B cell (primary cell): ENCODE results near the gene NOTCH1. TPM values are rescaled to one million over a fixed set of nuclear protein-coding genes. Genes with fewer than 3 reads are reported as not detected.

ENCODE experiments used
- ATAC-seq: fragments of 200-7000 bp; cut with Tn5 transposase; one replicate; pipeline ENCODE4 v1.10.0; 2021; ENCODE audit warnings: low read depth, mild to moderate bottlenecking, moderate number of reproducible peaks, moderate library complexity
- CTCF ChIA-PET: fragments of 350-600 bp; sonication (Branson Sonifier 250); formaldehyde crosslinking; loops from one replicate; lab custom pipeline; 2021; ENCODE audit warnings: antibody characterized with exemption, inconsistent platforms; lab: Charles Lee
- POLR2A ChIA-PET: fragments of 350-600 bp; sonication (Branson Sonifier 250); formaldehyde crosslinking; loops from one replicate; lab custom pipeline; 2021; ENCODE audit warnings: antibody characterized with exemption; lab: Charles Lee
- DNase-seq: peaks from one replicate; pipeline ENCODE4 v3.0.0; 2013
- H2AFZ ChIP-seq: 2 replicates; pipeline ENCODE4 v1.6.1; 2012; ENCODE audit warnings: mild to moderate bottlenecking, low read depth, low read length; ENCODE audit not compliant: insufficient read depth, poor library complexity, severe bottlenecking
- H3K27ac ChIP-seq, 2 donors: 1 replicate in 1 of 2; 2 replicates in 1 of 2; pipeline ENCODE4 v1.5.1; 2012 to 2013; ENCODE audit warnings: low read length in 2 of 2, mild to moderate bottlenecking in 2 of 2, moderate library complexity in 1 of 2
- H3K27me3 ChIP-seq, 4 experiments: fragments of 200-600 bp in 1 of 4; sonication (generic) in 1 of 4; replicated peaks in 1 of 4; 1 replicate in 2 of 4; 2 replicates in 2 of 4; pipeline versions ENCODE4 v1.6.1 to v1.7.0; 2013 to 2016; ENCODE audit warnings: low read length in 3 of 4, mild to moderate bottlenecking in 2 of 4, mixed read lengths in 1 of 4, moderate library complexity in 1 of 4; ENCODE audit not compliant: insufficient read depth in 4 of 4, control insufficient read depth in 3 of 4; ENCODE audit errors: control extremely low read depth in 1 of 4
- H3K36me3 ChIP-seq, 2 experiments: replicated peaks in 1 of 2; 1 replicate in 1 of 2; 2 replicates in 1 of 2; pipeline versions ENCODE4 v1.6.1 to v1.7.1; 2013; ENCODE audit warnings: low read length in 1 of 2; ENCODE audit not compliant: insufficient read depth in 2 of 2, control insufficient read depth in 1 of 2; ENCODE audit errors: control extremely low read depth in 1 of 2, extremely low read depth in 1 of 2
- H3K4me1 ChIP-seq, 2 donors: fragments of 200-600 bp in 1 of 2; sonication (generic) in 1 of 2; 1 replicate in 1 of 2; 2 replicates in 1 of 2; pipeline versions ENCODE4 v1.5.1 to v1.6.1; 2013 to 2017; ENCODE audit warnings: low read length in 2 of 2; ENCODE audit not compliant: control insufficient read depth in 2 of 2, insufficient read depth in 2 of 2
- H3K4me2 ChIP-seq: replicated peaks from 2 replicates; pipeline ENCODE3; 2012; ENCODE audit warnings: mild to moderate bottlenecking, low read depth, low read length; ENCODE audit not compliant: poor library complexity, severe bottlenecking
- H3K4me3 ChIP-seq, 5 experiments: fragments of 200-600 bp in 1 of 5; sonication (generic) in 1 of 5; 1 replicate in 3 of 5; 2 replicates in 2 of 5; pipeline versions ENCODE4 v1.5.1 to v1.7.0; 2011 to 2016; ENCODE audit warnings: low read length in 4 of 5, mild to moderate bottlenecking in 4 of 5, low read depth in 2 of 5, control low read depth in 1 of 5, moderate library complexity in 1 of 5; ENCODE audit not compliant: insufficient read depth in 1 of 5; ENCODE audit errors: control extremely low read depth in 1 of 5, extremely low read depth in 1 of 5
- H3K79me2 ChIP-seq: fragments of 200-600 bp; sonication (generic); one replicate; pipeline ENCODE4 v1.6.0; 2016; ENCODE audit warnings: low read length; ENCODE audit not compliant: control insufficient read depth, insufficient read depth
- H3K9ac ChIP-seq: fragments of 200-600 bp; sonication (generic); 2 replicates; pipeline ENCODE4 v1.6.1; 2017; ENCODE audit warnings: mild to moderate bottlenecking, low read length, moderate library complexity
- H3K9me3 ChIP-seq, 3 donors: one replicate each; pipeline versions ENCODE4 v1.6.1 to v1.7.1; 2013; ENCODE audit warnings: low read length in 2 of 3; ENCODE audit not compliant: control insufficient read depth in 2 of 3, insufficient read depth in 1 of 3; ENCODE audit errors: control extremely low read depth in 1 of 3
- H4K20me1 ChIP-seq: 2 replicates; pipeline ENCODE4 v1.6.0; 2012; ENCODE audit warnings: mild to moderate bottlenecking, low read length; ENCODE audit not compliant: insufficient read depth, control insufficient read depth, poor library complexity, severe bottlenecking
- H3K27ac Mint-ChIP-seq: one replicate; pipeline ENCODE4 v1.8.0; 2021; ENCODE audit warnings: mixed read lengths
- H3K27me3 Mint-ChIP-seq: one replicate; pipeline ENCODE4 v1.8.0; 2021; ENCODE audit warnings: mixed read lengths
- H3K4me1 Mint-ChIP-seq: one replicate; pipeline ENCODE4 v1.8.0; 2021; ENCODE audit warnings: mixed read lengths
- H3K4me3 Mint-ChIP-seq: one replicate; pipeline ENCODE4 v1.8.0; 2021; ENCODE audit warnings: mixed read lengths
- H3K9me3 Mint-ChIP-seq: one replicate; pipeline ENCODE4 v1.8.0; 2022; ENCODE audit warnings: mixed read lengths; ENCODE audit not compliant: insufficient read depth
- CTCF ChIP-seq: fragments of 200-600 bp; IDR thresholded peaks from one replicate; pipeline ENCODE4 v1.8.0; 2022; ENCODE audit warnings: antibody characterized with exemption, mild to moderate bottlenecking
- EZH2 ChIP-seq: IDR thresholded peaks from 2 replicates; pipeline ENCODE4 v1.6.1; 2012; ENCODE audit warnings: borderline replicate concordance, low read depth, mild to moderate bottlenecking, moderate library complexity, low read length; ENCODE audit not compliant: insufficient read depth, poor library complexity, severe bottlenecking
- WGBS: methylation state at CpG from one replicate; pipeline ENCODE4 v1.1.5; 2013; ENCODE audit warnings: missing lambda C conversion rate; ENCODE audit not compliant: insufficient coverage; 5-methylcytosine and 5-hydroxymethylcytosine counted together
- intact Hi-C: fragments of 100-400 bp; cut with micrococcal nuclease; formaldehyde crosslinking; loops from one replicate; pipeline ENCODE4 v1.10.0; 2022
- polyA plus RNA-seq: library from polyadenylated mRNA; depleted of rRNA; stranded (reverse); fragments of >200 nt; gene quantifications from 2 replicates; pipeline ENCODE4 v1.2.3, GENCODE V29; 2012
- total RNA-seq, 2 donors: library from RNA; stranded (reverse); fragments of 120-200 nt in 1 of 2; gene quantifications; 1 replicate in 1 of 2; 2 replicates in 1 of 2; pipeline versions ENCODE4 v1.2.3 to v1.2.4, GENCODE V29; 2013 to 2022

NOTCH1 gene
- total and polyA plus RNA-seq, 2 donors (not counting 1 experiment from before 2014, with no cell fraction given) = 16.6 to 38.5 TPM

- Histone ChIP-seq H4K20me1 (peaks cover 23% of the 10 kb centered on the region), H3K4me1 (no peaks in the 10 kb centered on the region), H3K36me3 (peaks cover 0 to 89% of the 10 kb centered on the region in 2 experiments), H3K9me3 (peaks cover 0 to 7% (median 0%) of the 10 kb centered on the region in 3 donors), H3K79me2 (no peaks in the 10 kb centered on the region), H3K27ac (no peak overlapping the region), H3K4me3 (no peak overlapping the region), H3K27me3 (no peaks in the 10 kb centered on the region), H3K4me2 (no peak overlapping the region), H3K9ac (no peak overlapping the region), H2AFZ (no peak overlapping the region)
- no peaks in the 10 kb centered on the region for H3K9me3 Mint-ChIP-seq
- intact Hi-C loops = no loop called here
- no peak for DNase-seq
- no peak for ATAC-seq
- ChIA-PET POLR2A (no interaction called here), CTCF (no interaction called here)
- no peaks in the 10 kb centered on the region for H3K4me1 Mint-ChIP-seq
- no peak overlapping the region for H3K4me3 Mint-ChIP-seq
- TF ChIP-seq EZH2 = no peak
- no peak for TF ChIP-seq CTCF
- 99% methylated on average over 16 of the region's 16 CpGs for WGBS
- no peak overlapping the region for H3K27ac Mint-ChIP-seq
- H3K27me3 Mint-ChIP-seq = no peaks in the 10 kb centered on the region
These were observed 32.7 kb downstream of the NOTCH1 start for GRCh38 chr9:136513191-136513590.

- no peak overlapping the region for H3K9ac ChIP-seq
- H3K4me3 ChIP-seq = no peak overlapping the region
- H3K9me3 Mint-ChIP-seq = no peaks in the 10 kb centered on the region
- no peak overlapping the region for H3K4me3 Mint-ChIP-seq
- H3K4me2 ChIP-seq = no peak overlapping the region
- intact Hi-C loops = no loop called here
- H3K79me2 ChIP-seq = no peaks in the 10 kb centered on the region
- DNase-seq (no peak), ATAC-seq (peak; percentile 72)
- no peaks in the 10 kb centered on the region for H3K27me3 Mint-ChIP-seq
- no peaks in the 10 kb centered on the region for H3K4me1 Mint-ChIP-seq
- TF ChIP-seq CTCF (no peak), EZH2 (no peak)
- CTCF ChIA-PET = no interaction called here
- H3K36me3 ChIP-seq = peaks cover 0 to 89% of the 10 kb centered on the region in 2 experiments
- 100% methylated on average over 2 of the region's 13 CpGs for WGBS
- H3K27ac Mint-ChIP-seq = no peak overlapping the region
- H3K27ac ChIP-seq = no peak overlapping the region
- H3K27me3 ChIP-seq = no peaks in the 10 kb centered on the region
- H3K4me1 ChIP-seq = no peaks in the 10 kb centered on the region
- H3K9me3 ChIP-seq = peaks cover 0 to 7% (median 0%) of the 10 kb centered on the region in 3 donors
- peaks cover 18% of the 10 kb centered on the region for H4K20me1 ChIP-seq
- POLR2A ChIA-PET = no interaction called here
- H2AFZ ChIP-seq = no peak overlapping the region
These were observed 33.2 kb downstream of the NOTCH1 start for GRCh38 chr9:136512651-136513071.
